OCI-LY1 (cell line): ENCODE measurements around the gene CINP.

Experiments used
- H2AFZ ChIP-seq: fragments of 200-600 bp; sonication (generic), shearing (Covaris generic); 2 replicates; pipeline ENCODE4 v1.6.0; 2014; ENCODE audit warnings: antibody characterized with exemption, mild to moderate bottlenecking, low read length
- H3F3A ChIP-seq: fragments of 200-600 bp; sonication (generic), shearing (Covaris generic); 2 replicates; pipeline ENCODE4 v1.6.0; 2014; ENCODE audit warnings: mild to moderate bottlenecking, antibody characterized with exemption, low read length, moderate library complexity; ENCODE audit not compliant: insufficient read depth
- H3K27ac ChIP-seq: fragments of 200-600 bp; sonication (generic); 2 replicates; pipeline ENCODE4 v1.5.1; 2014; ENCODE audit warnings: low read length, mixed run types, mild to moderate bottlenecking, low read depth; ENCODE audit not compliant: poor library complexity, severe bottlenecking
- H3K27me3 ChIP-seq: fragments of 200-600 bp; sonication (generic); 2 replicates; pipeline ENCODE4 v1.6.0; 2014; ENCODE audit warnings: antibody characterized with exemption, mild to moderate bottlenecking, low read length, moderate library complexity; ENCODE audit not compliant: insufficient read depth
- H3K36me3 ChIP-seq: fragments of 200-600 bp; sonication (generic); 2 replicates; pipeline ENCODE4 v1.6.1; 2014; ENCODE audit warnings: mild to moderate bottlenecking, antibody characterized with exemption, low read length, moderate library complexity, mixed read lengths; ENCODE audit not compliant: insufficient read depth
- H3K4me1 ChIP-seq: fragments of 200-600 bp; sonication (generic); 2 replicates; pipeline ENCODE4 v1.5.1; 2014; ENCODE audit warnings: mild to moderate bottlenecking, low read length, moderate library complexity; ENCODE audit not compliant: insufficient read depth, severe bottlenecking
- H3K4me2 ChIP-seq: fragments of 200-600 bp; sonication (generic), shearing (Covaris generic); 2 replicates; pipeline ENCODE4 v1.6.1; 2014; ENCODE audit warnings: low read length
- H3K4me3 ChIP-seq: fragments of 200-600 bp; sonication (generic); 2 replicates; pipeline ENCODE4 v1.5.1; 2014; ENCODE audit warnings: low read length, low read depth, mild to moderate bottlenecking, mixed read lengths; ENCODE audit not compliant: poor library complexity, severe bottlenecking
- H3K79me2 ChIP-seq: fragments of 200-600 bp; shearing (Covaris generic); 2 replicates; pipeline ENCODE4 v1.6.1; 2016; ENCODE audit warnings: mixed run types, low read length, mixed read lengths; ENCODE audit not compliant: insufficient read depth
- H3K9ac ChIP-seq: fragments of 200-600 bp; sonication (generic), shearing (Covaris generic); 2 replicates; pipeline ENCODE4 v1.6.1; 2014; ENCODE audit warnings: mild to moderate bottlenecking, low read length, mixed read lengths
- H3K9me2 ChIP-seq: fragments of 200-600 bp; sonication (generic), shearing (Covaris generic); 2 replicates; pipeline ENCODE4 v1.6.1; 2014; ENCODE audit warnings: low read depth, mild to moderate bottlenecking, low read length, mixed read lengths
- H3K9me3 ChIP-seq: fragments of 200-600 bp; shearing (Covaris generic); 2 replicates; pipeline ENCODE4 v1.6.1; 2014; ENCODE audit warnings: low read length, mixed read lengths
- H4K20me1 ChIP-seq: fragments of 200-600 bp; sonication (generic), shearing (Covaris generic); 2 replicates; pipeline ENCODE4 v1.6.0; 2016; ENCODE audit warnings: mild to moderate bottlenecking, low read length; ENCODE audit not compliant: insufficient read depth
- CTCF ChIP-seq: fragments of 200-600 bp; sonication (generic), shearing (Covaris generic); IDR thresholded peaks from 2 replicates; pipeline ENCODE4 v1.5.1; 2017; ENCODE audit warnings: mild to moderate bottlenecking, antibody characterized with exemption, low read length, moderate library complexity, mixed read lengths
- EZH2 ChIP-seq: fragments of 200-600 bp; sonication (generic), shearing (Covaris generic); IDR thresholded peaks from 2 replicates; pipeline ENCODE4 v1.8.0; 2017; ENCODE audit warnings: borderline replicate concordance, mixed run types, mild to moderate bottlenecking, antibody characterized with exemption, low read length, moderate library complexity, mixed read lengths

Gene CINP

GRCh38 chr14:102374264-102374663 lies 11.6 kb upstream of the CINP start:
- no peak overlapping the region for H3K9ac ChIP-seq
- H3K27ac ChIP-seq = no peak overlapping the region
- no peaks in the 10 kb centered on the region for H3F3A ChIP-seq
- H3K79me2 ChIP-seq = no peaks in the 10 kb centered on the region
- H3K4me1 ChIP-seq = peaks cover 12% of the 10 kb centered on the region
- TF ChIP-seq EZH2 = no peak
- TF ChIP-seq CTCF = no peak
- no peaks in the 10 kb centered on the region for H3K9me2 ChIP-seq
- no peaks in the 10 kb centered on the region for H3K27me3 ChIP-seq
- H3K36me3 ChIP-seq = no peaks in the 10 kb centered on the region
- no peak overlapping the region for H3K4me3 ChIP-seq
- no peaks in the 10 kb centered on the region for H3K9me3 ChIP-seq
- H4K20me1 ChIP-seq = no peaks in the 10 kb centered on the region
- no peak overlapping the region for H2AFZ ChIP-seq
- no peak overlapping the region for H3K4me2 ChIP-seq

GRCh38 chr14:102373110-102373509 lies 10.4 kb upstream of the CINP start:
- Histone ChIP-seq H4K20me1 (no peaks in the 10 kb centered on the region), H3K4me1 (peaks cover 20% of the 10 kb centered on the region), H3F3A (no peaks in the 10 kb centered on the region), H3K36me3 (no peaks in the 10 kb centered on the region), H2AFZ (no peak overlapping the region), H3K4me2 (no peak overlapping the region), H3K27ac (no peak overlapping the region), H3K79me2 (no peaks in the 10 kb centered on the region), H3K27me3 (no peaks in the 10 kb centered on the region), H3K9ac (no peak overlapping the region), H3K9me3 (no peaks in the 10 kb centered on the region), H3K9me2 (no peaks in the 10 kb centered on the region), H3K4me3 (no peak overlapping the region)
- no peak for TF ChIP-seq CTCF
- no peak for TF ChIP-seq EZH2

GRCh38 chr14:102371361-102371760 lies 8.7 kb upstream of the CINP start:
- no peak overlapping the region for H3K4me3 ChIP-seq
- H3K36me3 ChIP-seq = no peaks in the 10 kb centered on the region
- no peaks in the 10 kb centered on the region for H3K9me3 ChIP-seq
- H3K9ac ChIP-seq = no peak overlapping the region
- TF ChIP-seq EZH2 (no peak), CTCF (no peak)
- no peak overlapping the region for H3K4me2 ChIP-seq
- no peak overlapping the region for H2AFZ ChIP-seq
- H3K79me2 ChIP-seq = no peaks in the 10 kb centered on the region
- no peaks in the 10 kb centered on the region for H3K27me3 ChIP-seq
- no peaks in the 10 kb centered on the region for H4K20me1 ChIP-seq
- no peaks in the 10 kb centered on the region for H3K9me2 ChIP-seq
- H3K27ac ChIP-seq = no peak overlapping the region
- H3F3A ChIP-seq = no peaks in the 10 kb centered on the region
- H3K4me1 ChIP-seq = peaks cover 30% of the 10 kb centered on the region
